IPS DF 6.9 (cell line): ENCODE measurements around the gene ZNF2.

ENCODE experiments used
- DNase-seq: peaks from one replicate; pipeline ENCODE4 v3.0.0-alpha.2; 2013; ENCODE audit warnings: low read depth, low spot score
- H3K27ac ChIP-seq: one replicate; pipeline ENCODE4 v1.5.1; 2013; ENCODE audit warnings: low read length, control low read depth
- H3K27me3 ChIP-seq: 2 replicates; pipeline ENCODE4 v1.6.1; 2013; ENCODE audit warnings: mild to moderate bottlenecking, low read length; ENCODE audit not compliant: control insufficient read depth, insufficient read depth
- H3K36me3 ChIP-seq: 2 replicates; pipeline ENCODE4 v1.6.1; 2013; ENCODE audit warnings: low read length; ENCODE audit not compliant: control insufficient read depth, insufficient read depth
- H3K4me1 ChIP-seq: 2 replicates; pipeline ENCODE4 v1.6.1; 2013; ENCODE audit warnings: low read length; ENCODE audit not compliant: control insufficient read depth, insufficient read depth
- H3K4me3 ChIP-seq: 2 replicates; pipeline ENCODE4 v1.5.1; 2013; ENCODE audit warnings: mild to moderate bottlenecking, low read length
- H3K9me3 ChIP-seq: 2 replicates; pipeline ENCODE4 v1.6.1; 2013; ENCODE audit warnings: low read length, inconsistent platforms; ENCODE audit not compliant: control insufficient read depth, insufficient read depth
- WGBS: extraction: QIAGEN DNeasy Blood & Tissue Kit; methylation state at CpG from one replicate; pipeline ENCODE4 v1.1.7; 2013; ENCODE audit warnings: mixed read lengths, missing lambda C conversion rate; ENCODE audit not compliant: insufficient read length, insufficient coverage; 5-methylcytosine and 5-hydroxymethylcytosine counted together

ZNF2 gene

DNA sequence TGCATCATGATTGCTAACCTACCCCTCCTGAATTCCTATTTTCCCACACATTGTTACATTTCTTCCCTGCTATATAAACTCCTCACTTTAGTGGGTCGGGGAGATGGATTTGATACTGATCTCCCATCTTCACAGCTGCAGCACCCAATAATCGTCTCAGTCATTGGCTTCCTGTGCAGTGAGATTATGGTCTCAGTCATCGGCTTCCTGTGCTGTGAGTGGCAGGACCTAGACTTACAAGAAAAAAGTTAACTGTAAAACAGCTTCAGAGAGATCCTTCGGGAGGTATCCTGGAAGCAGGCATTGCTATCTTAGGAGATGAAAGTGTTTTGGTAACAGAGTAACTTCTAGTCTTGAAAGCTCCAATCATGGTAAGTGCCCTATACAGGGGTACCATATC, 38.3 kb downstream of the ZNF2 start:
- Histone ChIP-seq H3K4me3 (no peak overlapping the region), H3K9me3 (no peaks in the 10 kb centered on the region), H3K4me1 (no peaks in the 10 kb centered on the region), H3K36me3 (no peaks in the 10 kb centered on the region), H3K27me3 (peaks cover 3% of the 10 kb centered on the region; the same call in 1 of the 2 replicates), H3K27ac (no peak overlapping the region)
- no CpG with 5 or more reads among the region's 4 CpGs for WGBS
- no peak for DNase-seq

DNA sequence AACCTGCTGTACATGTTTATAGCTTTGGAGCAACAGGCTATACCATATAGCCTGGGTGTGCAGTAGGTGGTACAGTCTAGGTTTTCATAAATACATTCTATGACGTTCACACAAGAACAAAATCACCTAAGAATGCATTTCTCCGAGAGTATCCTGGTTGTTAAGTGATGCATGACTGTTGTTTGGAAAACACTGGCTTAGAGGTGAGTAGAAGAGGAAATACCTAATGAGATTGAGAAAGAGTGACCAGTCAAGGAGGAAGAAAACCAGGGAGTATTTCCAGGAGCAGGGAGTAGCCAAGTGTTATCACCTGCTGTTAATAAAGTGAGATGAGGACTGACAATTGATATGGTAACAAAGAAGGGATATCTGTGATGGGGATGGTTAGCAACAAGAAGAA, 38.8 kb downstream of the ZNF2 start:
- H3K36me3 ChIP-seq = no peaks in the 10 kb centered on the region
- H3K27ac ChIP-seq = no peak overlapping the region
- H3K4me1 ChIP-seq = no peaks in the 10 kb centered on the region
- H3K4me3 ChIP-seq = no peak overlapping the region
- peaks cover 3% of the 10 kb centered on the region; the same call in 1 of the 2 replicates for H3K27me3 ChIP-seq
- DNase-seq = no peak
- no peaks in the 10 kb centered on the region for H3K9me3 ChIP-seq
- no CpG with 5 or more reads among the region's 2 CpGs for WGBS

DNA sequence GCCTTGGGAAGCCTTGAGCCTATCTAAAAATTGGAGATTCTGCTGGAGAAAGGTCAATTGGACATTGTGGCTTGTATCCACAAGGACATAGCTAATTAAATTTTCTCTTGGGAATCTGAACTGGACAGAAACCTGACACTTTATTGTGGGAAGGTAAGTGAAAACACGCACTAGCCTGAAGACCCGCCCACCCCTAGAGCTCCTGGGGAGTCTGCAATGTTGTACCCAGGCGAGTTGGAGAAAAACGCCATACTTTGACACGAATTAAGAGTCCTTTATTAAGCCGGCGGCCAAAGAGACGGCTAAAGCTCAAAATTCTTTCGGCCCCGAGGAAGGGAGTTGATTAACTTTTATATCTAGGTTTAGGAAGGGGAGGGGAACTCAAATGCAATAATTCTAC, 40.5 kb downstream of the ZNF2 start:
- Histone ChIP-seq H3K4me1 (no peaks in the 10 kb centered on the region), H3K36me3 (no peaks in the 10 kb centered on the region), H3K27ac (no peak overlapping the region), H3K4me3 (no peak overlapping the region; the same call in 1 of the 2 replicates), H3K27me3 (peaks cover 3% of the 10 kb centered on the region; the same call in 1 of the 2 replicates), H3K9me3 (no peaks in the 10 kb centered on the region)
- DNase-seq = no peak
- no CpG with 5 or more reads among the region's 10 CpGs for WGBS

DNA sequence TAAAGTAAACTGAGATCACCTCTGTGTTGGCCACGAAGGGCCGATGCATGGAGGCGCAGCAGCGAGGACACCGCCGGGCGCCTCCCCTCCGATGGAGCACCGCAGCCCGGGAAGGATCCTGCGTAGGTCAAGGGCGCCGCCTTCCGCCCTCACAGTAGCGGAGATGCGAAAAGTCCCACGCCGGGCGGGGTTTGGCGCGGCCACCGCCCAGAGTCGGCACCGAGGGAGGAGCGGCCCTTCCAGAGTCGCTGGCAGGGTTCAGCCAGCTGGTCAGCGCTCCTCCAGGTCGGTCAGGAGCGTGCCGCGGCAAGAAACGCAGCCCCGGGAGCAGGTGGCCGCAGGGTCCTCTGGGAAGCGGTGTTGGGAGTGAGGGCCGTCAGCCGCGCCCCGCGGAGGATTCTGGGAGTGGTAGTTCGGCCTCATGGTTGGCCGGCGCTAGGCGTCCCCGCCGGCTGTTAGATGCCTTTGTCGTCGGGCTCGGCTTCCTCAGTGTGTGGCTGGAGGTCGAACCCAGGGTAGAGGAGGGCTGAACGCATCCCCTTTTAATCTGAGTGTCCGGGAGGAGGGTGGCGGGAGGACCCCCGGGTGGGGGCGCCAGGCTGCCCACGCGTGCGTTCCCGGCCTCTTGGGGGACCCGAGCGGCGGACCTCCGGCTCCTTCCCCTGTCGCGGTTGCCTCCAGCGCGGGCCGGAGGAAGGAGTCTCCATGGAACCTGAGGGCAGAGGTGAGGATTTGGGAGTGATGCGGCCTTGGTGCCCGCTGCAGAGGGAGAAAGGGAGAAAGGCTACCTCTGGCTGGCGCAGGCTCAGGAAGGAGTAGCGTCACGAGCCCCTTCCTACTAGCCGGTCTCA, 41.7 kb downstream of the ZNF2 start, which contains the start of gene ZNF892:
ZNF892 (plus strand) TSS at position 411 of the 851 bp plus-strand sequence; CDS start at position 706, 295 bp downstream.
- no CpG with 5 or more reads among the region's 74 CpGs for WGBS
- peak; percentile 73 for DNase-seq
- no peak within 1 kb of the TSS for H3K27ac ChIP-seq

DNA sequence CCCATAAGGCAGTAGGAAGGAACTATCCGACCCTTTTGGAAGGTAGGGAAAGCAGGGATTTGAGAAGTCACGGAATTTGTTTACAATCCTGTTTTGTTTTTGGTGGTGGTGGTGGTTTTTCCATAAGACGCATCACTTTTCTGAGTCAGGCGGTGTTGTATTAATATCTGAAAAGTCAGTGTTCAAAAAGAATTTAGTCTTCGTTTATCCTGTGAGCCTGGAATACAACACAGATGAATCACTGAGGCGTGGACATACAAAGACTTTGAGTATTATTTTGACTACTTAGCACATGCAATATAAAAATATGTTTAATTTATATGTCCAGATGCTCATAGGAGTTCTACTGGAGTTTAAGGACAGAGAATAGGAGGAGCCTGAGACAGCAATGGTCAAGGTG, 42.5 kb downstream of the ZNF2 start:
- no peak for DNase-seq
- Histone ChIP-seq H3K9me3 (no peaks in the 10 kb centered on the region), H3K4me3 (peak overlapping the region; percentile 55; the same call in 1 of the 2 replicates), H3K27me3 (peaks cover 3% of the 10 kb centered on the region; the same call in 1 of the 2 replicates), H3K36me3 (peaks cover 4% of the 10 kb centered on the region; the same call in 1 of the 2 replicates), H3K27ac (no peak overlapping the region), H3K4me1 (no peaks in the 10 kb centered on the region)
- no CpG with 5 or more reads among the region's 6 CpGs for WGBS

More for the DNA sequence above, 41.7 kb downstream of the ZNF2 start, which contains the start of gene ZNF892:
- H3K4me3 ChIP-seq = peak within 1 kb of the TSS; percentile 55
- peaks cover 4% of the 10 kb centered on the region; the same call in 1 of the 2 replicates for H3K36me3 ChIP-seq
- no peaks in the 10 kb centered on the region for H3K9me3 ChIP-seq
- peaks cover 3% of the 10 kb centered on the region; the same call in 1 of the 2 replicates for H3K27me3 ChIP-seq
- no peaks in the 10 kb centered on the region for H3K4me1 ChIP-seq

DNA sequence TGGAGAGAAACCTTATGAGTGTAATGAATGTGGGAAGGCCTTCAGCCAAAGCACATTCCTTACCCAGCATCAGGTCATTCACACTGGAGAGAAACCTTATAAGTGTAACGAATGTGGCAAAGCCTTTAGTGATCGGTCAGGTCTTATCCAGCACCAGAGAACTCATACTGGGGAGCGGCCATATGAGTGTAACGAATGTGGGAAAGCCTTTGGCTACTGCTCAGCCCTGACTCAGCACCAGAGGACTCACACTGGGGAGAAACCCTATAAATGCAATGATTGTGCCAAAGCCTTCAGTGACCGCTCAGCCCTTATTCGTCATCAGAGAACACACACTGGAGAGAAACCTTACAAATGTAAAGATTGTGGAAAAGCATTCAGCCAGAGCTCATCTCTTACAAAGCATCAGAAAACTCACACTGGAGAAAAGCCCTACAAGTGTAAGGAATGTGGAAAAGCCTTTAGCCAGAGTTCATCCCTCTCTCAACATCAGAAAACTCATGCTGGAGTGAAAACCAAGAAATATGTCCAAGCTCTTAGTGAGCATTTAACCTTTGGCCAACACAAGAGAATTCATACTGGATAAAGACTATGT, 49.5 kb downstream of the ZNF2 start:
- WGBS = no CpG with 5 or more reads among the region's 6 CpGs
- H3K27me3 ChIP-seq = no peaks in the 10 kb centered on the region
- peaks cover 11% of the 10 kb centered on the region; the same call in 1 of the 2 replicates for H3K36me3 ChIP-seq
- H3K27ac ChIP-seq = no peak overlapping the region
- peaks cover 15% of the 10 kb centered on the region for H3K9me3 ChIP-seq
- DNase-seq = no peak
- no peaks in the 10 kb centered on the region for H3K4me1 ChIP-seq
- H3K4me3 ChIP-seq = no peak overlapping the region

DNA sequence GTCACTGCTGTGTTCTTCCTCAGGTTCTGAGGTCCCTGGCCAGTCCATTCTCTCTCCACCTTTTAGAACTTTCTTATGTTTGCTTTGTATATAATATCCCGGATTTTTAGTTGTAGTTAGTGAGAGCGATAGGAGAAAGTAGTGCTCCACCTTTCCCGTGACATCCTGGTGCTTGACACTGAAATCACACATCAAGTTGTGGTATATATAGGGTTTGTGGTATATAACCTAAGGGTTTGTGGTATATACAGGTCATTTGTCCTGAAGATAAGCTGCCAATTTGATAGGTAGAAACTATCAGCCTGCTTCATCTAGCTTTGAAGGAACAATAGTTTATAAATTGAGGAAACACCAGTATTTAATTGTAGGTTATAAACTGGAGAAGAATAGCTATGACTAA, 54.8 kb downstream of the ZNF2 start:
- Histone ChIP-seq H3K4me1 (no peaks in the 10 kb centered on the region), H3K9me3 (peaks cover 6% of the 10 kb centered on the region; the same call in 1 of the 2 replicates), H3K36me3 (no peaks in the 10 kb centered on the region), H3K27ac (no peak overlapping the region), H3K4me3 (no peak overlapping the region), H3K27me3 (no peaks in the 10 kb centered on the region)
- no CpG with 5 or more reads among the region's 3 CpGs for WGBS
- no peak for DNase-seq

DNA sequence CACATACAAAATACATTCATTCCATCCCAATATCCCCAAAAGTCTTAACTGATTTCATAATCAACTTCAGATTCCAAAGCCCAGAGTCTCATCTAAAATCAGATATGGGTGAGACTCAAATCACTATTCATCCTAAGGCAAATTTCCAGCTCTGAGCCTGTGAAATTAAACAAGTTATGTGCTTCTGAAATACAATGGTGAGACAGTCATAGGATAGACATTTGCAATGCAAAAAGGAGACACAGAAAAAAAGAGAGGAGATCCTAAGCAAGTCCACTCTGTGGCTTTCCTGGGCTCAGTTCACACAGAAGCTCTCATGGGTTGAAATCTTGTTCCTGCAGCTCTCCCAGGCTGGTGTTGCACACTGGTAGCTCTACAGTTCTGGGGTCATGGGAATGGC, 60.0 kb downstream of the ZNF2 start:
- Histone ChIP-seq H3K4me3 (no peak overlapping the region), H3K4me1 (no peaks in the 10 kb centered on the region), H3K9me3 (no peaks in the 10 kb centered on the region; the same call in 1 of the 2 replicates)

DNA sequence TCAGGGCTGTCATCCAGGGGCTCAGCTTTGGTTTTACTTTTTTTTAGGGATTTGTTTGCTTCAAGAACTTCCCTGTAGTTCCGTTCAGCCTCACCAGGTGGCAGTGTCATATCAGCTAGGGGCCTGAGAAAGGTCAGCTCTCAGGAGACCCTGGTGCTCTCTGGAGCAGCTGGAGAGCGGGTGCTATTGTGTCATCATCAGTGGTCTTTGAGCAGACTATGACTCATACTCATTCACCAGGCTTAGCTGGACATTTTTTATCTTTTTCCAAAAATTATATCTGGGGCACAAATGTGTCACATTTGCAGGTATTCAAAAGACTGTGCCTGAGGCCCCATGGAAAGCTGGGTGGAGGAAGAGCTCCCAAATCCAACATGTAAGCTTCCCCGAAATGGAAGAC, 66.1 kb downstream of the ZNF2 start:
- H3K36me3 ChIP-seq = no peaks in the 10 kb centered on the region
- no peak overlapping the region for H3K4me3 ChIP-seq
- no peaks in the 10 kb centered on the region for H3K9me3 ChIP-seq
- no peaks in the 10 kb centered on the region for H3K27me3 ChIP-seq
- no CpG with 5 or more reads among the region's 3 CpGs for WGBS
- DNase-seq = peak; percentile 67
- H3K27ac ChIP-seq = no peak overlapping the region
- no peaks in the 10 kb centered on the region for H3K4me1 ChIP-seq

More for the DNA sequence above, 60.0 kb downstream of the ZNF2 start:
- Histone ChIP-seq H3K27me3 (no peaks in the 10 kb centered on the region), H3K36me3 (no peaks in the 10 kb centered on the region), H3K27ac (no peak overlapping the region)
- no peak for DNase-seq

DNA sequence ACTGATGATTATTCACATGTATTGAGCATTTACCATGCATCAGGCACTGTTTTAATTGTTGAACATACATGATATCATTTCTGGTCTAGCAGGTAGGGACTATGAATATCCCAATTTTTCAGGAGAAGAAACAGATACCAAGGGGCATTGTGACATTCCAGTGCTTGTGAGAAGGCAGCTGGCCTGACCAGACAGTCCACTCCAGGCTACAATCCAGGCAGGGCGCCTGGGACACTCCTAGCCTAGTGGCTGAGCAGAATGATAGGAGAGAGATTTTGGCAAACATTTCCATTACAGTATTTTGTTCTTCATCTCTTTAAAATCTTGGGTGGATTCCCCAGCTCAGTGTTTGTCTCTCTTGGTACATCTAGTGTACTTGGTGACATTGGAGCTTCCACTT, 66.6 kb downstream of the ZNF2 start:
- Histone ChIP-seq H3K4me3 (no peak overlapping the region), H3K27me3 (no peaks in the 10 kb centered on the region), H3K9me3 (no peaks in the 10 kb centered on the region), H3K4me1 (no peaks in the 10 kb centered on the region), H3K36me3 (no peaks in the 10 kb centered on the region), H3K27ac (no peak overlapping the region)
- no CpG with 5 or more reads among the region's 1 CpG for WGBS
- no peak for DNase-seq
